DND-41 (cell line): ENCODE measurements around the gene MRPL24.

Source experiments
- CTCF ChIP-seq: IDR thresholded peaks from 2 replicates; pipeline ENCODE4 v1.5.1; 2012; ENCODE audit warnings: borderline replicate concordance, low read length, moderate library complexity, mild to moderate bottlenecking; ENCODE audit not compliant: poor library complexity, severe bottlenecking; ENCODE audit errors: extremely low read depth
- EZH2 ChIP-seq: IDR thresholded peaks from 3 replicates; pipeline ENCODE4 v1.6.1; 2012; ENCODE audit warnings: borderline replicate concordance, low read depth, mild to moderate bottlenecking, moderate library complexity, low read length, inconsistent platforms; ENCODE audit not compliant: severe bottlenecking

- peak; percentile 92 for TF ChIP-seq CTCF
- peak; percentile 30 for TF ChIP-seq EZH2
Observed at GRCh38 chr1:156705918-156706656, 34.8 kb downstream of the MRPL24 start.
